Stimulated activated naive CD4-positive, alpha-beta T cell (primary cell): ENCODE measurements around the gene ZNF479.
"Not testable (repeated sequence)": the region's sequence is repeated elsewhere in the genome, so short reads cannot be mapped to it uniquely, and the experiment has no call there.

ENCODE experiments used
- DNase-seq, 6 experiments: peaks; one replicate each; lab custom pipeline; 2025; lab: John Stamatoyannopoulos, UW

Gene ZNF479

GRCh38 chr7:57132336-57132735 lies at the start of gene ZNF479:
ZNF479 (minus strand) TSS chr7:57132436; CDS start chr7:57132324, 112 bp downstream.
- DNase-seq = not testable (repeated sequence)

GRCh38 chr7:57182031-57182430 lies 49.8 kb upstream of the ZNF479 start:
- DNase-seq = no peak

GRCh38 chr7:57181281-57181680 lies 49.0 kb upstream of the ZNF479 start:
- DNase-seq = no peak

- no peak for DNase-seq
Observed at GRCh38 chr7:57179776-57180415, 47.7 kb upstream of the ZNF479 start.

GRCh38 chr7:57178768-57179139 lies 46.5 kb upstream of the ZNF479 start:
- DNase-seq = no peak

GRCh38 chr7:57177856-57178767 lies 45.9 kb upstream of the ZNF479 start:
- DNase-seq = no peak

GRCh38 chr7:57176928-57177635 lies 44.8 kb upstream of the ZNF479 start:
- DNase-seq = no peak

- no peak for DNase-seq
Observed at GRCh38 chr7:57165285-57165899, 33.2 kb upstream of the ZNF479 start.

- not testable (repeated sequence) for DNase-seq
Observed at GRCh38 chr7:57120123-57120784, 12.0 kb downstream of the ZNF479 start.
